ENCODE results near the gene GPX8.

The GPX8 gene, protein sequence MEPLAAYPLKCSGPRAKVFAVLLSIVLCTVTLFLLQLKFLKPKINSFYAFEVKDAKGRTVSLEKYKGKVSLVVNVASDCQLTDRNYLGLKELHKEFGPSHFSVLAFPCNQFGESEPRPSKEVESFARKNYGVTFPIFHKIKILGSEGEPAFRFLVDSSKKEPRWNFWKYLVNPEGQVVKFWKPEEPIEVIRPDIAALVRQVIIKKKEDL

DNA sequence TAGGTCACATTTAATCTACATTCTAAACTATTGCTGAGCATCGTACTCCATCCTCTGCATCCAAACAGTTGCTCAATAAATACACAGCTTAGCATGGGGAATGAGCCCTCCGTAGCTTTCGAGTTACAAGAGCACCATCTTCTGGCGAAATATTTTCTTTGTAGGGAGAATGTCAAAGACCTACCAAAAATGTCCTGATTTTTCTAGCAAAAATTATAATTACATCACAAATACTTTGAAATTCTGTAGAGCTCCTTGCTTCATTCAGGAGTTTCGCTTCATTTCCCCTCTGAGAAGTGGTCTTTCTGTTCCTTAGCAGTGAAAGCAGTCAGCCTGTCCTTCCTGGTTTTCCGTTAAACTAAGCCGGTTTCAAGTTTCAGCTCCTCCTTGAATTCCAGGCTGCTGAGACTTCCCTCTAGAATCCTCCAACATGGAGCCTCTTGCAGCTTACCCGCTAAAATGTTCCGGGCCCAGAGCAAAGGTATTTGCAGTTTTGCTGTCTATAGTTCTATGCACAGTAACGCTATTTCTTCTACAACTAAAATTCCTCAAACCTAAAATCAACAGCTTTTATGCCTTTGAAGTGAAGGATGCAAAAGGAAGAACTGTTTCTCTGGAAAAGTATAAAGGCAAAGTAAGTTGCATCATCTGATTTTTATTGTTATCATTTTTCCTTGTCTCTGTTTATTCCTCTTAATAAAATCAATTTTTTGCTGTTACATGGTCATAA lies at the start of gene GPX8:
TSS of gene GPX8 (plus strand) at position 409 of the 730 bp plus-strand sequence. CDS start at position 431, 22 bp downstream.
- peak; percentile 90 for DNase-seq (ENCODE audit: low read depth, low spot score)

- no peak for DNase-seq (ENCODE audit: low read depth, low spot score)
Observed at GRCh38 chr5:55110217-55110616, 49.8 kb upstream of the GPX8 start.

GRCh38 chr5:55113327-55113726 lies 46.6 kb upstream of the GPX8 start:
- DNase-seq (ENCODE audit: low read depth, low spot score) = no peak

DNA sequence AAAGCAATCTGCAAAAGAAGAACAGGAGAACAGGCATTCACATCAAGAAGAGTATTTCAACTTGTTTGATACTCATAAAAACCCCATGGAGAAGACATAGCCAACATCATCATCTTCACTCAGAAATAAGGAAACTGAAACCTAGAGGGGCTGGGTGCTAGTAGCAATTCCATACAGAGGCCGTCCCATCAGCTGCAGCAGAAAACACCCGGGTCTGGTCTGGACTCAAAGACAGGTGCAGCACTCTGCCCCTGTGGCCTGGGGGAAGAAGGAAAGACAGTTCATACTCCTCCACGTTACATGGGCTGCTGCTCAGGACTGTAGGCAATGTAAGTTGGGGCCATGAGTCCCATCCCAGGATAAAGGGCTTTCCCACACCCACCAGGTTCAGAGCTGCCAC lies 45.9 kb upstream of the GPX8 start:
- no peak for DNase-seq (ENCODE audit: low read depth, low spot score)

DNA sequence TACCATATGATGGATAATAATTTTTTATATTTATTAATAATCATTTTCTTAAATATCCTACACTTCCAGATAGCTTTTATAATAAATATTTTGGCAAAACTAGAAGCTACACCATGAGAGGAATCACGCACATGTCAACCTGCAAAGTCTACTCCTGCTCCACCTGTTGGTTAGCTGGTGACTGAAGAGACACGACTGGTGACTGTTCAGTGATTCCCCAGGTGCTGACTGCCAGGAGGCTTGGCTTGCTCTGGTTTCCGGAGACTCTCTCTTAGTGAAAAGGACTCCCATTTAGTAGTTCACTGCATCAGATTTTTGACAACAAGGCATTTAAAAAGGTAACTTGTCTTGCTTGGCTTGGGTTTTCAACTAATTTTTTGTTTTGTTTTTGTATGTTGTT lies 36.6 kb upstream of the GPX8 start:
- DNase-seq (ENCODE audit: low read depth, low spot score) = no peak

GRCh38 chr5:55134053-55134722 lies 25.8 kb upstream of the GPX8 start:
- DNase-seq (ENCODE audit: low read depth, low spot score) = no peak

GRCh38 chr5:55136521-55136920 lies 23.4 kb upstream of the GPX8 start:
- DNase-seq (ENCODE audit: low read depth, low spot score) = no peak

GRCh38 chr5:55140908-55141665 lies 18.9 kb upstream of the GPX8 start:
- DNase-seq (ENCODE audit: low read depth, low spot score) = no peak

- no peak for DNase-seq (ENCODE audit: low read depth, low spot score)
Observed at GRCh38 chr5:55141945-55142690, 17.9 kb upstream of the GPX8 start.

GRCh38 chr5:55143624-55144023 lies 16.3 kb upstream of the GPX8 start:
- no peak for DNase-seq (ENCODE audit: low read depth, low spot score)

DNA sequence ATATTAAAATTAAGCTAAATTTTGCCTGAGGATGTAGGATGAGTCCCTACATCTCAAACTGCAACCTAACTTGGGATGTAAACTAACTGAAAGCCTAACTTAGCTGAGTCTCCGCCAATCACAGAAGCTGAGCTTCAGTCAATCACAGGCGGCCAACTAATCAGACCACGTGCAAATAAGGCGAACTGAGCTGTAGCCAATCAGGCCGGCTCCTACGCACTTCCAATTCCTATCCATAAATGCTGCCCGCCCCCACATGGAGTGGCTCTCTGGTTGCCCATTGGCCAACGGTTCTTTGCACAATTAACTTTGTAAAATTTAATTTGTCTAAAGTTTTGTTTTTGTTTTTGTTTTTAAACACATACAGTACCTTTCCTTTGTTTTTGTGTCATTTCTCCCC lies 13.9 kb upstream of the GPX8 start:
- DNase-seq (ENCODE audit: low read depth, low spot score) = no peak

- DNase-seq (ENCODE audit: low read depth, low spot score) = peak; percentile 90
Observed at GRCh38 chr5:55146543-55147151, 13.3 kb upstream of the GPX8 start.

GRCh38 chr5:55149308-55149795 lies 10.6 kb upstream of the GPX8 start:
- DNase-seq (ENCODE audit: low read depth, low spot score) = no peak

GRCh38 chr5:55151923-55152842 lies 7.8 kb upstream of the GPX8 start:
- peak; percentile 37 for DNase-seq (ENCODE audit: low read depth, low spot score)

- DNase-seq (ENCODE audit: low read depth, low spot score) = peak; percentile 54
Observed at GRCh38 chr5:55154873-55155272, 5.1 kb upstream of the GPX8 start.

DNA sequence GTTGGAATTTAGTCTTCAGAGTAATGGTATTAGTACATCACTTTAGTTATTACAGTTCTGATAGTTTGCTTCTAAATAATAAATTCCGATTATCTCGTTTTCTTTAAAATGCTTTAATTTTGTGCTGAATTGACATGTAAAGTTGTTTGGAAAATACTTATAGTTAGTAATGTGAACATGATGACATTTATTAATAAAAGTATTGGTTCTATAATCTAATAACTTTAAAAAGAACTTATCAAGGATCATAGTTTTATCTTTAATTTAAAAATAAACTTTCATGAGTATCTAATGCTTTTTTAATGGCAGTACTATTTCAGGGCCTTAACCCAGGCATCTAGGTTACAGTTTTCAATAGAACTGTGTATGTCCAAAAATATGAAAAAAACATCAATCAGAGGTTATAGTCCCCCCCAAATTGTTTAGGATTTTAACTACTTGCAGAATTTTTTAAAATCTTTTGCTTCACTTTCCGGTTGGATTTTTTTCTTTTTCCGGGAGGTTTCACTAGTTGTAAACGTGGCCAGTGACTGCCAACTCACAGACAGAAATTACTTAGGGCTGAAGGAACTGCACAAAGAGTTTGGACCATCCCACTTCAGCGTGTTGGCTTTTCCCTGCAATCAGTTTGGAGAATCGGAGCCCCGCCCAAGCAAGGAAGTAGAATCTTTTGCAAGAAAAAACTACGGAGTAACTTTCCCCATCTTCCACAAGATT lies 680 bp downstream of the GPX8 start:
- DNase-seq (ENCODE audit: low read depth, low spot score) = peak; percentile 94

DNA sequence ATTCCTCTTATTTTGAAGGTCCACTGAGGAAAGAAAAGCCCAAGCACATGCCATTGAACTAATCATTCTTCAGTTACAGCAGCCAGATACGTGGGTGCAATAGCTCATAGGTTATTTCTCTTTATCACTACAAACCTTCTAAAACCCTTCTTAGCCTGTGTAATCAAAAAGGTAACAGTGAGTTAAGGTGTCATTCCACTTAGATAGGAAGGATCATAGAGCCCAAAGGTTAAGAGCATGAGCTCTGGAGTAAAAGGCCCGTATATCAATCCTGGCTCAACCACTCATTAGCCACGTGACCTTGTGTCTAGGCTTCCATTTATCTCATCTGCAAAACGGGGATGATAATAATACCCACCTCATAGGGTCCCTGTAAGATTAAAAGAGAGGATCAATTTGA lies 2.7 kb downstream of the GPX8 start:
- no peak for DNase-seq (ENCODE audit: low read depth, low spot score)

- no peak for DNase-seq (ENCODE audit: low read depth, low spot score)
Observed at GRCh38 chr5:55171471-55171870, 11.5 kb downstream of the GPX8 start.
